Measurements from ENCODE around the gene HOXA6. TPM values are rescaled to one million over a fixed set of nuclear protein-coding genes. Genes with fewer than 3 reads are reported as not detected.

The HOXA6 gene
- total RNA-seq, 6 experiments from 2014 or later: not detected

DNA sequence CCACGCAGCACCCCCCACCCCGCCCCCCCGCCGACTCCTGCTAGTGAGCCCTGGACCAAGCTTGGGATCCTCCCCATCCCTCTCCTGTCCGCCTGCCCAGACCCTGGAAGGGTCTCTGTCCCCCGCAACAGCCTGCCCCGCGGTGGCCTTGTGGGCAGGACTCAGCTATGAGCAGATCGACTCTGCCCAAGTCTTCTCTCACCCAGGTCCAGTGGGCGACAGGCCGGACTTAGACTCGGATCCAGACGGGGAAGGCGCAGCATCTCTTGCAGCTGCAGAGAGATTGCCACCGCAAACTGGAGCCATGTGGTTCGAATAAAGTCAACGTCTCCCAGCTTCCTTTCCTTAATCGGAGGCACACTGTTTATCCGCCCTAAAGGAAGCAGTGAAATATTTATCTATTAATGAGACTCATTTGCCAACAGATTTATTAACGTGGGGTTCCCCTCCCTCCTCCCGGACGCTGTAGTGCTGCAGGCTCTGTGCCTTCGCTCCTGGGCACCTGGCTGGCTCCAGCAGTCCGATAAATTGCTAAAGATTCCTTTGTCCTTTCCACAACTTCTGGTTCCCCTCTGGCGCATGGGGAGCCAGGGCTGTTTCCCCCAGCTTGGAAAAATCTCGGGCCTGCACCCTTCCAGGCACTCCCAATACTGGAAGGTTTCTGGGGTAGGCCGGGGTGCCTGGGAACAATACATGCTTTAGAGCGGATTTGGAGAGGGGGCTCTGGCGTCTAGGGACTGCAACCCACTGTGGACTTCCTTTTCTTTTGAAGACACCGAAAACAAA is 9.5 kb upstream of the HOXA6 start:
- 11% methylated on average over 15 of the region's 30 CpGs for WGBS (ENCODE audit: insufficient coverage, low coverage, low lambda C conversion rate, missing lambda C conversion rate)
- no peak overlapping the region for H3K27ac ChIP-seq

DNA sequence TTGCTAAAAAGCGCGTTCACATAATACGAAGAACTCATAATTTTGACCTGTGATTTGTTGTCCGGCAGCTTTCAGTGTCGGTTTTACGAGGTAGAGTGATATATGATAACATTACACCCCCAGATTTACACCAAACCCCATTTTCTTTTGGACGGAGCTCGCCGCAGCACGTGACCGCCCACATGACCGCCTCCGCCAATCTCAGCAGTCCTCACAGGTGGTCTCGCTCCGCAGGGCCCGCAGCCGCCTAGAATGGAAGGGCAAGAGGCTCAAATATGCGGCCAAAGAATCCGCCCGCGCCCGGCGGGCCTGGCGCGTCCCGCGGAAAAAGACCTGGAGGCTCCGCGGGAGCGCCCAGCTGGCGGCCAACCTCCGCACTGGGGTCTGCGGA is 8.9 kb upstream of the HOXA6 start, which contains the start of gene HOXA7:
Gene HOXA7, minus strand, starts transcription at position 168 of the 391 bp plus-strand sequence. Its CDS starts 130 bp downstream, at position 38.
- ATAC-seq: no peak

More for the DNA sequence above, 9.5 kb upstream of the HOXA6 start:
- Histone ChIP-seq H3K4me3 (no peak overlapping the region), H3K9me3 (no peaks in the 10 kb centered on the region), H3K4me1 (peaks cover 0 to 15% (median 6%) of the 10 kb centered on the region in 4 donors), H3K36me3 (no peaks in the 10 kb centered on the region), H3K27me3 (peaks cover 32 to 57% of the 10 kb centered on the region in 2 donors)
- DNase-seq (peak in 1 of 3 donors; percentile 28), ATAC-seq (no peak)
- TF ChIP-seq, protein P1, sequence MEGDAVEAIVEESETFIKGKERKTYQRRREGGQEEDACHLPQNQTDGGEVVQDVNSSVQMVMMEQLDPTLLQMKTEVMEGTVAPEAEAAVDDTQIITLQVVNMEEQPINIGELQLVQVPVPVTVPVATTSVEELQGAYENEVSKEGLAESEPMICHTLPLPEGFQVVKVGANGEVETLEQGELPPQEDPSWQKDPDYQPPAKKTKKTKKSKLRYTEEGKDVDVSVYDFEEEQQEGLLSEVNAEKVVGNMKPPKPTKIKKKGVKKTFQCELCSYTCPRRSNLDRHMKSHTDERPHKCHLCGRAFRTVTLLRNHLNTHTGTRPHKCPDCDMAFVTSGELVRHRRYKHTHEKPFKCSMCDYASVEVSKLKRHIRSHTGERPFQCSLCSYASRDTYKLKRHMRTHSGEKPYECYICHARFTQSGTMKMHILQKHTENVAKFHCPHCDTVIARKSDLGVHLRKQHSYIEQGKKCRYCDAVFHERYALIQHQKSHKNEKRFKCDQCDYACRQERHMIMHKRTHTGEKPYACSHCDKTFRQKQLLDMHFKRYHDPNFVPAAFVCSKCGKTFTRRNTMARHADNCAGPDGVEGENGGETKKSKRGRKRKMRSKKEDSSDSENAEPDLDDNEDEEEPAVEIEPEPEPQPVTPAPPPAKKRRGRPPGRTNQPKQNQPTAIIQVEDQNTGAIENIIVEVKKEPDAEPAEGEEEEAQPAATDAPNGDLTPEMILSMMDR (IDR thresholded peaks at IDR 0.05): no peak
- no peak for TF ChIP-seq POLR2A (IDR thresholded peaks at IDR 0.05)
- intact Hi-C loops (cut with DNase I): loop anchor here (5.0 to 10.0 kb wide), 2 partner anchors 480 to 782 kb away; no protein-coding TSS in a partner anchor

DNA sequence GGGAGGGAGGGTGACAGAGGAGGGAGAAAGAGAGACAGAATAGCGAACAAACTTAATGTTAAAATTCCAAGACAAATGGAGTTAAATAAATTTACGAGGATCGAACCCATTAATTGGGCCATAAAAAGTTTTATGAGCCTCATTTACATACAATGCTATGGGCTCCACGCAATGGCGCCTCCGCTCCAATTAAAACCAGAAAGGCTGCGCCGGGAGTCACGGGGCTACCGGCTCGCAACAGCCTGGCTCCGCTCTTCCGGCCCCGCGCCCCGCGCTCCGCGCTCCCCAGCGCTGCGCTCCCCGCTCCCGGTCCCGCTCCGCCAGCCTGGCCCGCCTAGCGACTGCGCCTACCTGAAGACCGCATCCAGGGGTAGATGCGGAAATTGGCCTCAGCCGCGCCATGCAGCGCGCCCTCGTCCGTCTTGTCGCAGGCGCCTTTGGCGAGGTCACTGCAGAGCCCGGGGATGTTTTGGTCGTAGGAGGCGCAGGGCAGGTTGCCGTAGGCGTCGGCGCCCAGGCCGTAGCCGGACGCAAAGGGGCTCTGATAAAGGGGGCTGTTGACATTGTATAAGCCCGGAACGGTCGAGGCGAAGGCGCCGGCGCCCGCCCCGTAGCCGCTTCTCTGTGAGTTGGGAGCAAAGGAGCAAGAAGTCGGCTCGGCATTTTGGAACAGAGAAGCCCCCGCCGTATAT is 8.4 kb upstream of the HOXA6 start:
- H3K4me3 ChIP-seq: no peak overlapping the region
- no peaks in the 10 kb centered on the region for H3K9me3 ChIP-seq
- peak in 1 of 3 donors; percentile 34 for DNase-seq
- no peaks in the 10 kb centered on the region for H3K36me3 ChIP-seq
- H3K4me1 ChIP-seq: peaks cover 0 to 15% (median 9%) of the 10 kb centered on the region in 4 donors
- no peak for ATAC-seq
- 0% methylated on average over 14 of the region's 63 CpGs for WGBS (ENCODE audit: insufficient coverage, low coverage, low lambda C conversion rate, missing lambda C conversion rate)
- intact Hi-C loops (cut with DNase I): loop anchor here (5.0 to 10.0 kb wide), 2 partner anchors 479 to 781 kb away; no protein-coding TSS in a partner anchor
- no peak overlapping the region for H3K27ac ChIP-seq
- TF ChIP-seq, protein P1 (IDR thresholded peaks at IDR 0.05): no peak
- TF ChIP-seq POLR2A (IDR thresholded peaks at IDR 0.05): no peak
- H3K27me3 ChIP-seq: peaks cover 32 to 66% of the 10 kb centered on the region in 2 donors

More for the DNA sequence above, 8.9 kb upstream of the HOXA6 start, which contains the start of gene HOXA7:
- Histone ChIP-seq H3K9me3 (no peaks in the 10 kb centered on the region), H3K27ac (no peak within 1 kb of the TSS), H3K36me3 (no peaks in the 10 kb centered on the region), H3K27me3 (peaks cover 32 to 60% of the 10 kb centered on the region in 2 donors), H3K4me1 (peaks cover 0 to 15% (median 6%) of the 10 kb centered on the region in 4 donors), H3K4me3 (no peak within 1 kb of the TSS)
- 3% methylated on average over 6 of the region's 33 CpGs for WGBS (ENCODE audit: insufficient coverage, low coverage, low lambda C conversion rate, missing lambda C conversion rate)
- intact Hi-C loops (cut with DNase I): loop anchor here (5.0 to 10.0 kb wide), 2 partner anchors 479 to 782 kb away; no protein-coding TSS in a partner anchor
- DNase-seq: peak in 1 of 3 donors; percentile 31
- TF ChIP-seq, protein P1 (IDR thresholded peaks at IDR 0.05): no peak
- TF ChIP-seq POLR2A (IDR thresholded peaks at IDR 0.05): no peak

DNA sequence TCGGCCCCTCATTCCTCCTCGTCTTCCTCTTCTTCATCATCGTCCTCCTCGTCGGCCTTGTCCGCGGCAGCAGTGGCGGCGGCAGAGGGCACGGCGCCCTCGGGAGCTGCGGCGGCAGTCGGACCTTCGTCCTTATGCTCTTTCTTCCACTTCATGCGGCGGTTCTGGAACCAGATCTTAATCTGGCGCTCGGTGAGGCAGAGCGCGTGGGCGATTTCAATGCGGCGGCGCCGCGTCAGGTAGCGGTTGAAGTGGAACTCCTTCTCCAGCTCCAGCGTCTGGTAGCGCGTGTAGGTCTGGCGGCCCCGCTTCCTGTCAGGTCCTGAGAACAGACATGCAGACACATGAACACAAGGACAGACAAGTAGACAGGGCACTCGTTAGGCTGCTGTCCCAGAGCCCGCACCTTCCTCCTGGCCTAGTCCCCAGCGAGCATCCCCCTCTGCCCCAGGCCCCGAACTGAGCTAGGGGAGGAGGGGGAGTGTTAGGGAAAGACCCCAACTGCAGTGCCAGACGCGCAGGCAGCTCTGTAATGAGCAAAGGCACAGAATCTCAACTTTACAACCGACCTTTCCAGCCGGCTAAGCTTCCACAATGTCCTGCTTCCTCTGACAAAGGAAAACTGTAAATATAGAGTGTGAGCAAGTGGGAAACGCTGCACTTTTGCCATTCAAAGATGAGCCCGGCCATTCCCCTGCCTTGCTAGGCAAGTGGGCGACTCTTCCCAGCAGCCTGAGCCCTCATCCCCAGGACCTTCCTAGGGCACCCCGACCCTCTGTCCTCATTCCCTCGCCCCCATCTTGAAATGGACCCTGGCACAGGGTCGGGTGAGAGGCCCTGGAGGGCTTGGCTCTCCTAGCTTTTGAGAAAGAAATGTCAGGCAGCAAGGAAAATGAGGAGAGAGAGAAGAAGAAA is 7.6 kb upstream of the HOXA6 start:
- Histone ChIP-seq H3K4me3 (no peak overlapping the region), H3K27ac (no peak overlapping the region)

More for the DNA sequence above, 7.6 kb upstream of the HOXA6 start:
- peaks cover 35 to 70% of the 10 kb centered on the region in 2 donors for H3K27me3 ChIP-seq
- no peak for ATAC-seq
- peak in 1 of 3 donors; percentile 28 for DNase-seq
- no peaks in the 10 kb centered on the region for H3K36me3 ChIP-seq
- 15% methylated on average over 38 of the region's 48 CpGs for WGBS (ENCODE audit: insufficient coverage, low coverage, low lambda C conversion rate, missing lambda C conversion rate)
- TF ChIP-seq, protein P1 (IDR thresholded peaks at IDR 0.05): no peak
- no peaks in the 10 kb centered on the region for H3K9me3 ChIP-seq
- peaks cover 0 to 8% (median 6%) of the 10 kb centered on the region in 4 donors for H3K4me1 ChIP-seq
- intact Hi-C loops (cut with DNase I): loop anchor here (5.0 to 10.0 kb wide), 2 partner anchors 478 to 780 kb away; no protein-coding TSS in a partner anchor
